GM21528 (cell line): Measurements from ENCODE around the gene GEMIN5.
"Not testable (repeated sequence)": the region's sequence is repeated elsewhere in the genome, so short reads cannot be mapped to it uniquely, and the experiment has no call there.

Source experiments
- ATAC-seq: cut with Tn5 transposase; IDR thresholded peaks from one replicate; pipeline ENCODE4 v1.9.1; 2021; ENCODE audit warnings: mild to moderate bottlenecking, moderate library complexity; ENCODE audit not compliant: unreplicated experiment, low FRiP score

GEMIN5 gene

GRCh38 chr5:154945695-154946301 is 7.8 kb upstream of the GEMIN5 start:
- no peak for ATAC-seq

GRCh38 chr5:154944716-154945115 is 6.7 kb upstream of the GEMIN5 start:
- ATAC-seq = no peak

GRCh38 chr5:154943527-154943926 is 5.5 kb upstream of the GEMIN5 start:
- ATAC-seq = no peak

- peak; percentile 57 for ATAC-seq
Measured at GRCh38 chr5:154940772-154941620, 3.0 kb upstream of the GEMIN5 start, which contains the start of gene MRPL22. TSS of gene MRPL22 (plus strand) at chr5:154941073. CDS start at chr5:154941111, 38 bp downstream.

- no peak for ATAC-seq
Measured at GRCh38 chr5:154940375-154940771, 2.4 kb upstream of the GEMIN5 start.

- not testable (repeated sequence) for ATAC-seq
Measured at GRCh38 chr5:154939387-154939786, 1.4 kb upstream of the GEMIN5 start.

- no peak for ATAC-seq
Measured at GRCh38 chr5:154937186-154937717, 759 bp downstream of the GEMIN5 start.

GRCh38 chr5:154934881-154935280 is 3.1 kb downstream of the GEMIN5 start:
- ATAC-seq = no peak

- ATAC-seq = no peak
Measured at GRCh38 chr5:154933537-154933936, 4.5 kb downstream of the GEMIN5 start.

- no peak for ATAC-seq
Measured at GRCh38 chr5:154923441-154924430, 14.3 kb downstream of the GEMIN5 start.

GRCh38 chr5:154917757-154918156 is 20.3 kb downstream of the GEMIN5 start:
- no peak for ATAC-seq

GRCh38 chr5:154916874-154917273 is 21.1 kb downstream of the GEMIN5 start:
- ATAC-seq = no peak

- not testable (repeated sequence) for ATAC-seq
Measured at GRCh38 chr5:154905601-154906000, 32.4 kb downstream of the GEMIN5 start.

- ATAC-seq = no peak
Measured at GRCh38 chr5:154901913-154902312, 36.1 kb downstream of the GEMIN5 start.

- no peak for ATAC-seq
Measured at GRCh38 chr5:154901276-154901675, 36.7 kb downstream of the GEMIN5 start.

GRCh38 chr5:154900066-154900465 is 37.9 kb downstream of the GEMIN5 start:
- no peak for ATAC-seq

GRCh38 chr5:154899151-154899816 is 38.7 kb downstream of the GEMIN5 start:
- no peak for ATAC-seq

GRCh38 chr5:154898210-154898609 is 39.8 kb downstream of the GEMIN5 start:
- no peak for ATAC-seq

- no peak for ATAC-seq
Measured at GRCh38 chr5:154896562-154897165, 41.3 kb downstream of the GEMIN5 start.
